ENCODE data around the gene BEST2. TPM values are rescaled to one million over a fixed set of nuclear protein-coding genes. Genes with fewer than 3 reads are reported as not detected.

BEST2 gene
- total and polyA plus RNA-seq, 4 experiments from 2014 or later = not detected

DNA sequence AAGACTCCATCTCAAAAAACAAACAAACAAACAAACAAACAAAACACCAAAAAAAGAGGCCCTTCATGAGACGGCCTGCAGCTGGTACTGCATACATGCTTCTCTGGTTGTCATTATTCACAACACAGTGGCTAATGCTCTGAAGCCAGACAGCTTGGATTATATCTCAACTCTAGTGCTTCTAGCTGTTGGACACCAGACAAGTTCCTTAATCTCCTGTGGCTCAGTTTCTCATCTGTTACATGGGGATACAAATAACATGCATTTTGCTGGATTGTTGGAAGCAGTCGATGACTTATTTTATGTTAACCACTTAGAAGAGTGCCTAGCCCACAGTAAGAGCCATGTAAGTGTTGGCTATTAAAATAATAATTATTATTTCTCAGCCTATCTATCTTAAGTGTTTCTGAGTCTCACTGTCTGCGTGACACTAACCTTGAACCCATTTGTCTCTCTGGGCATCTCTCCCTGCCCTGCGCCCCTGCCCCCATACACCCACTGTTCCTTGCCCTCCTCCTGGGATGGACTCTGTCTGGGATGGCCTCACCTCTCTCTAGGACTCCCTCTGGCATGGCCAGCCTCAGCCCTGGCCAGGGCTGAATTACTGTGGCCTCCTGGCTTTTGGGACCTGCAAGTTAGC lies 36.6 kb downstream of the BEST2 start:
- no peak overlapping the region for H3K4me3 ChIP-seq (ENCODE audit: low read length in 2 of 2)
- DNase-seq = no peak
- intact Hi-C loops (cut with micrococcal nuclease) = no loop called here
- Mint-ChIP-seq H3K27ac (peak overlapping the region in 6 of 7 donors; percentile 98 to 100 (median 99)), H3K36me3 (peaks cover 3 to 18% of the 10 kb centered on the region in 2 donors), H3K4me1 (peaks cover 14 to 31% (median 22%) of the 10 kb centered on the region in 4 donors), H3K27me3 (no peaks in the 10 kb centered on the region), H3K9me3 (peaks cover 0 to 18% (median 0%) of the 10 kb centered on the region in 8 donors), H3K4me3 (peak overlapping the region in 7 of 8 donors; percentile 9 to 90 (median 50))
- ChIA-PET CTCF (ENCODE audit: partially characterized antibody) (interaction anchor here (0.6 to 3.2 kb wide), 3 partner anchors 9 to 28 kb away, joined by 3 to 14 read pairs (median 4); no protein-coding TSS in a partner anchor), POLR2A (ENCODE audit: partially characterized antibody) (interaction anchor here (1.3 to 20.0 kb wide), 4 partner anchors 9 to 65 kb away, joined by 3 to 1162 read pairs (median 10); partner anchors contain the start of genes HOOK2, PRDX2, THSD8 and TNPO2)
- peaks cover 62% of the 10 kb centered on the region for H3K4me1 ChIP-seq (ENCODE audit: insufficient read depth, low read length)
- no peaks in the 10 kb centered on the region for H3K9me3 ChIP-seq (ENCODE audit: control insufficient read depth in 1 of 2, low read length in 2 of 2)
- no peaks in the 10 kb centered on the region for H3K36me3 ChIP-seq (ENCODE audit: insufficient read depth, low read length)
- no peaks in the 10 kb centered on the region for H3K27me3 ChIP-seq (ENCODE audit: insufficient read depth, low read length)
- peak overlapping the region; percentile 100 for H3K27ac ChIP-seq (ENCODE audit: low read depth, low read length)

DNA sequence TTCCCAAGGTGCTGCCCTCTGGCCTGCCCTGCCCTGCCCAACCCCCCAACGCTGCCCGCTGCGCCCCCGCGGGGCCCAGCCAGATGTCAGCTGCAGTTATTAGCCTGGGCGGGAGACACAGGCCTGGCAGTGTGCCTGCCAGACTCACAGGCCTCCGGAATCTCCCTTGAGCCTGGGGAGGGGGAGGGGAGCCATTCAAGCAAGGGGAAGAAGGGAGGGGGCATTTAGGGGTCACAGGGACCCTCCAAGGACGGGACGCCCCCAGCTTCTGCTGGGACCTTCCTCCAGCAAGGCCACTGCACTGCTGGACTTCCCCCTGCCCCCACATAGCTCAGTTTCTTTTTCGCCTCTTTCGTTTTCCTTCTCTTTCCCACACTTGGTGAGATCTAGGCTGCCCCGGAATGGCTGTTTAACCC lies 37.1 kb downstream of the BEST2 start:
- Mint-ChIP-seq H3K36me3 (peaks cover 4 to 21% of the 10 kb centered on the region in 2 donors), H3K4me1 (peaks cover 11 to 34% (median 18%) of the 10 kb centered on the region in 4 donors), H3K4me3 (peak overlapping the region; percentile 27 to 90 (median 81)), H3K27ac (peak overlapping the region in 6 of 7 donors; percentile 98 to 100 (median 99)), H3K27me3 (no peaks in the 10 kb centered on the region), H3K9me3 (peaks cover 0 to 21% (median 0%) of the 10 kb centered on the region in 8 donors)
- peak in 3 of 5 donors; percentile 39 to 84 (median 46) for DNase-seq
- ChIA-PET POLR2A (ENCODE audit: partially characterized antibody) (interaction anchor here (1.1 to 20.0 kb wide), 5 partner anchors 8 to 65 kb away, joined by 3 to 1162 read pairs (median 8); partner anchors contain the start of genes GET3, HOOK2, PRDX2 and THSD8), CTCF (ENCODE audit: partially characterized antibody) (interaction anchor here (1.6 to 3.2 kb wide), 2 partner anchors 11 to 29 kb away, joined by 3 to 14 read pairs; no protein-coding TSS in a partner anchor)
- H3K9me3 ChIP-seq (ENCODE audit: control insufficient read depth in 1 of 2, low read length in 2 of 2) = no peaks in the 10 kb centered on the region
- no peaks in the 10 kb centered on the region for H3K27me3 ChIP-seq (ENCODE audit: insufficient read depth, low read length)
- intact Hi-C loops (cut with micrococcal nuclease) = no loop called here
- no peaks in the 10 kb centered on the region for H3K36me3 ChIP-seq (ENCODE audit: insufficient read depth, low read length)
- peak overlapping the region; percentile 100 for H3K27ac ChIP-seq (ENCODE audit: low read depth, low read length)
- peaks cover 56% of the 10 kb centered on the region for H3K4me1 ChIP-seq (ENCODE audit: insufficient read depth, low read length)
- peak overlapping the region in 1 of 2 donors; percentile 27 for H3K4me3 ChIP-seq (ENCODE audit: low read length in 2 of 2)

DNA sequence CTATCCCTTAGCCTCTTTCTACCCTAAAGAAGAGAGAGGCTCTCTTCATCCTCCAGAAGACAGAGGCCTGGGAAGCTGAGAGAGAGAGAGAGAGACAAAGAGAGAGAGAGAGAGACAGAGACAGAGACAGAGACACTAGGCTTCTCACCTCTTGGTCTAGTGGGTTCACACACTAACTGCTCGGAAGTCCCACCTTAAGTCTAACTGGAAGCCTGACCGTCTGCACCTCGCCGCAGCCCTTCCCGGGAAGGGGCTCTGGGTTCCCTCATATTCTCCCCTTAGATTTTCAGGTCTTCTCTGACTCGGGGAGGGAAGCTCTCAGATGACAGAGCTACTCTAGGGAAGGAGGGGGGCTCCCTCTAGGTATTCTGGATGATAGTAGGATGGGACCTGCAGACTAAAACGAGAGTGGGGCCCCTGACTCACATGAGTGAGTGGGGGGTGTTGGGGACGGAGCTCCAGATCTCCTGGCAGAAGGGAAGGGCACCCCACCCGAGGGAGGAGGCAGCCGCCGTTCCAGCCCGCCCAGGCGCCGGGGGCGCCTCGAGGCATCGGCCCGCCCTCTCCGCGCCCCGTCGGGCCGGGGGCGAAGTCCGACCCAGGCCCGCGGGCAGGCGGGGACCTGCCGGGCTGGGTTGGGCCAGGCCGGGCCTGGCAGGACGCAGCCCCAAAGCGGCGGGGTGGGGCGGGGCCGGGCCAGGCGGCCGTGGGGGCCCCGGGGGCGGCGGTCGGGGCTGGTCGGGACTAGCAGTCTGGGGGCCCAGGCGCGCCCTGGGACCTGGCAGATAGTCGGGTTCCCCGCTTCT lies 37.7 kb downstream of the BEST2 start:
- no peaks in the 10 kb centered on the region for H3K27me3 ChIP-seq (ENCODE audit: insufficient read depth, low read length)
- H3K27ac Mint-ChIP-seq = peak overlapping the region in 6 of 7 donors; percentile 98 to 100 (median 100)
- H3K9me3 Mint-ChIP-seq = peaks cover 0 to 21% (median 0%) of the 10 kb centered on the region in 8 donors
- peaks cover 4 to 21% of the 10 kb centered on the region in 2 donors for H3K36me3 Mint-ChIP-seq
- intact Hi-C loops (cut with micrococcal nuclease) = no loop called here
- ChIA-PET POLR2A (ENCODE audit: partially characterized antibody) (interaction anchor here (1.1 to 20.0 kb wide), 4 partner anchors 13 to 66 kb away, joined by 3 to 1162 read pairs (median 6); partner anchors contain the start of genes GET3, HOOK2, PRDX2 and THSD8), CTCF (ENCODE audit: partially characterized antibody) (interaction anchor here (1.6 to 3.2 kb wide), 2 partner anchors 11 to 29 kb away, joined by 3 to 14 read pairs; no protein-coding TSS in a partner anchor)
- no peaks in the 10 kb centered on the region for H3K36me3 ChIP-seq (ENCODE audit: insufficient read depth, low read length)
- peak overlapping the region; percentile 70 to 98 (median 84) for H3K4me3 Mint-ChIP-seq
- H3K27ac ChIP-seq (ENCODE audit: low read depth, low read length) = peak overlapping the region; percentile 100
- peaks cover 55% of the 10 kb centered on the region for H3K4me1 ChIP-seq (ENCODE audit: insufficient read depth, low read length)
- H3K4me1 Mint-ChIP-seq = peaks cover 14 to 39% (median 22%) of the 10 kb centered on the region in 4 donors
- peak overlapping the region in 1 of 2 donors; percentile 100 for H3K4me3 ChIP-seq (ENCODE audit: low read length in 2 of 2)
- peak in 2 of 5 donors; percentile 25 to 73 for DNase-seq
- H3K9me3 ChIP-seq (ENCODE audit: control insufficient read depth in 1 of 2, low read length in 2 of 2) = no peaks in the 10 kb centered on the region
- no peaks in the 10 kb centered on the region for H3K27me3 Mint-ChIP-seq

- peak; percentile 90 to 93 (median 92) for DNase-seq
- CTCF ChIA-PET (ENCODE audit: partially characterized antibody) = interaction anchor here (1.6 to 17.4 kb wide), 2 partner anchors 19 to 30 kb away, joined by 3 to 906 read pairs; partner anchors contain the start of gene HOOK2
Measured at GRCh38 chr19:12789904-12790619, 38.5 kb downstream of the BEST2 start.

GRCh38 chr19:12790628-12791344 lies 39.2 kb downstream of the BEST2 start:
- POLR2A ChIA-PET (ENCODE audit: partially characterized antibody) = interaction anchor here (0.8 to 20.0 kb wide), 20 partner anchors 12 to 501 kb away, joined by 3 to 1162 read pairs (median 9); partner anchors contain the start of genes DHPS, FBXW9, GCDH and GET3
- peaks cover 53% of the 10 kb centered on the region for H3K4me1 ChIP-seq (ENCODE audit: insufficient read depth, low read length)

More at GRCh38 chr19:12789904-12790619, 38.5 kb downstream of the BEST2 start:
- peak overlapping the region; percentile 92 to 98 (median 95) for H3K4me3 Mint-ChIP-seq
- peaks cover 0 to 24% (median 0%) of the 10 kb centered on the region in 8 donors for H3K9me3 Mint-ChIP-seq
- Histone ChIP-seq H3K4me1 (ENCODE audit: insufficient read depth, low read length) (peaks cover 55% of the 10 kb centered on the region), H3K27me3 (ENCODE audit: insufficient read depth, low read length) (no peaks in the 10 kb centered on the region), H3K9me3 (ENCODE audit: control insufficient read depth in 1 of 2, low read length in 2 of 2) (no peaks in the 10 kb centered on the region), H3K36me3 (ENCODE audit: insufficient read depth, low read length) (no peaks in the 10 kb centered on the region), H3K27ac (ENCODE audit: low read depth, low read length) (peak overlapping the region; percentile 100), H3K4me3 (ENCODE audit: low read length in 2 of 2) (peak overlapping the region; percentile 85 to 100)
- POLR2A ChIA-PET (ENCODE audit: partially characterized antibody) = interaction anchor here (1.1 to 20.0 kb wide), 8 partner anchors 12 to 158 kb away, joined by 3 to 1162 read pairs (median 40); partner anchors contain the start of genes GET3, HOOK2, PRDX2 and RNASEH2A
- peaks cover 4 to 21% of the 10 kb centered on the region in 2 donors for H3K36me3 Mint-ChIP-seq
- peak overlapping the region in 6 of 7 donors; percentile 99 to 100 (median 100) for H3K27ac Mint-ChIP-seq
- no peaks in the 10 kb centered on the region for H3K27me3 Mint-ChIP-seq
- intact Hi-C loops (cut with micrococcal nuclease) = loop anchor here (1.0 to 5.0 kb wide), 4 partner anchors 8 to 1057 kb away; partner anchors contain the start of genes IER2, RAD23A and STX10
- peaks cover 20 to 47% (median 28%) of the 10 kb centered on the region in 4 donors for H3K4me1 Mint-ChIP-seq

More at GRCh38 chr19:12790628-12791344, 39.2 kb downstream of the BEST2 start:
- Histone ChIP-seq H3K9me3 (ENCODE audit: control insufficient read depth in 1 of 2, low read length in 2 of 2) (no peaks in the 10 kb centered on the region), H3K27me3 (ENCODE audit: insufficient read depth, low read length) (no peaks in the 10 kb centered on the region), H3K36me3 (ENCODE audit: insufficient read depth, low read length) (no peaks in the 10 kb centered on the region), H3K27ac (ENCODE audit: low read depth, low read length) (peak overlapping the region; percentile 100), H3K4me3 (ENCODE audit: low read length in 2 of 2) (peak overlapping the region; percentile 85 to 100)
- DNase-seq = peak in 2 of 5 donors; percentile 28 to 37
- intact Hi-C loops (cut with micrococcal nuclease) = loop anchor here (1.0 to 5.0 kb wide), 4 partner anchors 8 to 1057 kb away; partner anchors contain the start of genes IER2, RAD23A and STX10
- CTCF ChIA-PET (ENCODE audit: partially characterized antibody) = interaction anchor here (2.3 to 17.4 kb wide), 2 partner anchors 20 to 68 kb away, joined by 5 to 906 read pairs; partner anchors contain the start of genes HOOK2 and TNPO2
- Mint-ChIP-seq H3K9me3 (peaks cover 0 to 24% (median 0%) of the 10 kb centered on the region in 8 donors), H3K27me3 (no peaks in the 10 kb centered on the region), H3K4me1 (peaks cover 22 to 51% (median 31%) of the 10 kb centered on the region in 4 donors), H3K36me3 (peaks cover 4 to 21% of the 10 kb centered on the region in 2 donors), H3K4me3 (peak overlapping the region; percentile 92 to 98 (median 95)), H3K27ac (peak overlapping the region in 6 of 7 donors; percentile 99 to 100 (median 100))
